Right lobe of liver (tissue), 6 donors: Measurements from ENCODE around the gene DCDC2C. TPM values are rescaled to one million over a fixed set of nuclear protein-coding genes. Genes with fewer than 3 reads are reported as not detected.

Experiments used
- ATAC-seq, 4 donors: fragments of 200-7000 bp; cut with Tn5 transposase; one replicate each; pipeline ENCODE4 v1.9.1; 2020; ENCODE audit warnings: mild to moderate bottlenecking in 4 of 4, moderate library complexity in 4 of 4
- DNase-seq, 3 donors: peaks; one replicate each; pipeline ENCODE4 v3.0.0-alpha.2; 2020
- H3K27ac ChIP-seq, 3 donors: fragments of 200-600 bp; one replicate each; pipeline ENCODE4 v1.8.0; 2022
- H3K27me3 ChIP-seq, 2 donors: fragments of 200-600 bp; one replicate each; pipeline ENCODE4 v1.8.0; 2022
- H3K36me3 ChIP-seq, 4 donors: fragments of 200-600 bp; sonication (generic) in 1 of 4; one replicate each; pipeline versions ENCODE4 v1.5.1 to v1.8.0; 2017 to 2022; ENCODE audit warnings: control low read depth in 1 of 4
- H3K4me1 ChIP-seq, 4 donors: fragments of 200-600 bp; sonication (generic) in 1 of 4; one replicate each; pipeline versions ENCODE4 v1.5.1 to v1.8.0; 2017 to 2022; ENCODE audit warnings: control low read depth in 1 of 4
- H3K4me3 ChIP-seq, 3 donors: fragments of 200-600 bp; one replicate each; pipeline ENCODE4 v1.8.0; 2022
- H3K9me3 ChIP-seq, 4 donors: fragments of 200-600 bp; sonication (generic) in 1 of 4; one replicate each; pipeline versions ENCODE4 v1.5.1 to v1.8.0; 2017 to 2022; ENCODE audit warnings: control low read depth in 1 of 4
- POLR2A ChIP-seq: fragments of 450-650 bp; IDR thresholded peaks from one replicate; pipeline ENCODE4 v1.6.1; 2017; ENCODE audit warnings: antibody characterized with exemption, mild to moderate bottlenecking
- WGBS: methylation state at CpG from one replicate; pipeline ENCODE4 v1.1.6; 2018; ENCODE audit warnings: low coverage, low lambda C conversion rate; ENCODE audit not compliant: insufficient coverage; ENCODE audit errors: missing lambda C conversion rate; 5-methylcytosine and 5-hydroxymethylcytosine counted together
- intact Hi-C, 2 donors: fragments of 100-400 bp; cut with DNase I; formaldehyde crosslinking; loops; one replicate each; pipeline versions ENCODE4 v1.11.2 to v1.14.1; 2022
- total RNA-seq, 6 experiments: library from RNA; depleted of rRNA in 2 of 6; stranded (reverse); fragments of >200 nt in 2 of 6; fragmentation: NEBNext Ultra II Directional in 3 of 6; extraction: Animal tissue kit (Norgen Biotek cat#: 25700) in 3 of 6; gene quantifications; one replicate each; pipeline versions ENCODE4 v1.1.0 to v1.2.4, GENCODE V29; 2016 to 2023
- TF ChIP-seq, protein P1 (sequence below), 4 donors: fragments of 200-600 bp in 3 of 4; fragments of 450-650 bp in 1 of 4; IDR thresholded peaks; one replicate each; pipeline versions ENCODE4 v1.5.1 to v1.8.0; 2016 to 2022; ENCODE audit warnings: antibody characterized with exemption in 4 of 4, mild to moderate bottlenecking in 2 of 4
- donor health status: DM: no; HTN: yes; CAD: no.
- donor health status: DM: no; HTN: no; CAD: no.
- donor health status: DM: no; HTN: no; CAD: no.
- donor health status: DM: no; HTN: yes; CAD: no.
- donor health status: DM: no; HTN: yes; CAD: no.

Gene DCDC2C
- total RNA-seq, 6 experiments from 2014 or later: not detected

DNA sequence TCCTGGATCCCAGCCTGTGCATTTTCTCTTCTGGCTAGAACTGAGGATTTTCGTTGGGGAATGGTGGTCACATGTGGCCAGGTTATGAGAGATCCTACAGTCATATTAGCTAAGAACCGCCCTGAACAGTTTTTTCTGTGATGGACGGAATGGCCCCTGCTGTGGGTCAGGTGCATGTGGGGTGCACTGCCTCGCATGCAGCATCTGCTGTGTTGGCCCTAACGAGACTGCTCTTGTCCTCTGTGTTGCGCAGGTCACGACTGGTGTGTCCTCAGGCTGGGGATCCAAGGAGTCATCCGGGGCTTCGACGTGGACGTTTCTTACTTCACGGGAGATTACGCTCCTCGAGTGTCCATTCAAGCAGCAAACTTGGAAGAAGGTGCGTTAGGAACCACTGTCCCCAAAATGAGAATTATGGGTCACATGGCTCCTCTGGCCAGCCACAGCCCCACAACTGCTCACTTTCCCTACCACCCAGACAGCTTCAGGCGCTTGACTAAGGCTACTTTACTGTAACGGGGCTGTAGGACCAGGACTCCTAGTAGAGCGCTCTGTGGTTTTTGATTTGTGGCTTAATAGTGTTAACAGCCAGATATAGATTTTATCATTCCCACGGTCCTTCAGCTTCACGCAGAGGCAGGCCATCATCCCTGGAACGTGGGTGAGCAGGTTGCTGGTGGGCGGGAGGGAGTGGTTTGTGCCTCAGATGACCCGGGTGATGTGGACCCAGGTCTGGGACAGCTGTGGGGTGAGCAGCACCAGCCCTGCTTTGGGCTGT lies 23.6 kb upstream of the DCDC2C start:
- intact Hi-C loops: no loop called here
- DNase-seq: no peak
- no peaks in the 10 kb centered on the region for H3K4me1 ChIP-seq
- no peak overlapping the region for H3K4me3 ChIP-seq
- 65% methylated on average over 7 of the region's 23 CpGs for WGBS
- TF ChIP-seq, protein P1, sequence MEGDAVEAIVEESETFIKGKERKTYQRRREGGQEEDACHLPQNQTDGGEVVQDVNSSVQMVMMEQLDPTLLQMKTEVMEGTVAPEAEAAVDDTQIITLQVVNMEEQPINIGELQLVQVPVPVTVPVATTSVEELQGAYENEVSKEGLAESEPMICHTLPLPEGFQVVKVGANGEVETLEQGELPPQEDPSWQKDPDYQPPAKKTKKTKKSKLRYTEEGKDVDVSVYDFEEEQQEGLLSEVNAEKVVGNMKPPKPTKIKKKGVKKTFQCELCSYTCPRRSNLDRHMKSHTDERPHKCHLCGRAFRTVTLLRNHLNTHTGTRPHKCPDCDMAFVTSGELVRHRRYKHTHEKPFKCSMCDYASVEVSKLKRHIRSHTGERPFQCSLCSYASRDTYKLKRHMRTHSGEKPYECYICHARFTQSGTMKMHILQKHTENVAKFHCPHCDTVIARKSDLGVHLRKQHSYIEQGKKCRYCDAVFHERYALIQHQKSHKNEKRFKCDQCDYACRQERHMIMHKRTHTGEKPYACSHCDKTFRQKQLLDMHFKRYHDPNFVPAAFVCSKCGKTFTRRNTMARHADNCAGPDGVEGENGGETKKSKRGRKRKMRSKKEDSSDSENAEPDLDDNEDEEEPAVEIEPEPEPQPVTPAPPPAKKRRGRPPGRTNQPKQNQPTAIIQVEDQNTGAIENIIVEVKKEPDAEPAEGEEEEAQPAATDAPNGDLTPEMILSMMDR (IDR thresholded peaks at IDR 0.05): no peak
- TF ChIP-seq POLR2A: no peak
- H3K27ac ChIP-seq: no peak overlapping the region
- H3K27me3 ChIP-seq: no peaks in the 10 kb centered on the region
- H3K36me3 ChIP-seq: no peaks in the 10 kb centered on the region
- ATAC-seq: no peak
- no peaks in the 10 kb centered on the region for H3K9me3 ChIP-seq

DNA sequence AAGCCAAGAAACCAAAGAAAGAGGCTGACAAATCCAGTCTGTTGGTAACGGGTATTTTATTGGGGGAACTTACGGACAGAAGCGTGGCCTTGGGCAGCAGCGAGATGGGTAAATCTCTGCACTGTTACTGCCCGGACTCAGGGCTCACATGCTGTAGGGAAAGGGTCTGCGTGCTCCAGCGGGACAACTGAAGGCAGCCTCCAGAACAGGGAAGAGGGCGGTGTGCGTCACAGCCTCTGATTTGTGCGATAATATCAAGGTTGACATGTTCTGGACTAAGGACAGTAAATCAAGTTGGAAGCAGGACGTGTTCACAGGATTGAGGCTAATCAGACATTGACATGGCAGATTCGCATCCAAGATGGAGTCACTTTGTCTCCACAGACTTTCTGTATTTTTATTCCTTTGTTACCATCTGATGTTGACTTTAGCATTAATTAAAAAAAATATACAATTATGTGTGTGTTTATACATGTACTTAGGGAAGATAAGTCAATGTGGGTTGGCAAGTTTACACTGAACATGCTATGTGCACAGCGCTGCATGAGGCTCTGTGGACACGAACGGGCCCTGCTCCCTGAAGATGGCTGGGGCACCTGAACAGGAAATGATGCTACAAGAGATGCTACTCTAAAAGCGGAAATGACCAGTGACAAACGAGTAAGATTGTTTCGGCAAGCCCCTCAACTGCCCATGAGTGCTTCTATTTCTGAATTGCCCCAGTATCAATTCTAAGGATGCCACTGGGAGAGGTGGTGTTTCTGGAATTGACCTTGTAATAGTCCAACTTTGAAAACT lies 22.6 kb upstream of the DCDC2C start:
- DNase-seq: no peak
- Histone ChIP-seq H3K36me3 (no peaks in the 10 kb centered on the region), H3K4me3 (no peak overlapping the region), H3K9me3 (no peaks in the 10 kb centered on the region), H3K4me1 (no peaks in the 10 kb centered on the region), H3K27me3 (no peaks in the 10 kb centered on the region), H3K27ac (no peak overlapping the region)
- TF ChIP-seq POLR2A: no peak
- TF ChIP-seq, protein P1 (IDR thresholded peaks at IDR 0.05): no peak
- intact Hi-C loops: no loop called here
- 75% methylated on average over 18 of the region's 18 CpGs for WGBS
- no peak for ATAC-seq

DNA sequence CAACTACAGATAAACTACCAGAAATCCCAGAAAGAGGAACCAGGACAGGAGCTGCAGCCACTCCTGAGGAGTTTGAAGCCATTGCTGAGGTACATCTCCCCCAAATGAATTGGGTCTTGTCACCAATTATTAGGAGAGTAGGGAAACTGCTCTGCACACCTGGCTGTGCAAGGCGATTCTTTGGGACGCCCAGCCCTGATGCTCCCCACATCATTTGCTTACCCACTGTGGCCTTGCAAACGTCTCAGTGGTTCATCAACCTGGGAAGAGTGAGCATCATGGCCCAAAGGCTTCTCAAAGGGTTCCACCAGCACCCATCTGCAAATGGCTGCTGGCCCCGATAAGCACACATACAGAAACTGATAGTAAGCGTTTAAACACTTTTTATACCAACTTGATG lies 21.8 kb upstream of the DCDC2C start:
- intact Hi-C loops: no loop called here

DNA sequence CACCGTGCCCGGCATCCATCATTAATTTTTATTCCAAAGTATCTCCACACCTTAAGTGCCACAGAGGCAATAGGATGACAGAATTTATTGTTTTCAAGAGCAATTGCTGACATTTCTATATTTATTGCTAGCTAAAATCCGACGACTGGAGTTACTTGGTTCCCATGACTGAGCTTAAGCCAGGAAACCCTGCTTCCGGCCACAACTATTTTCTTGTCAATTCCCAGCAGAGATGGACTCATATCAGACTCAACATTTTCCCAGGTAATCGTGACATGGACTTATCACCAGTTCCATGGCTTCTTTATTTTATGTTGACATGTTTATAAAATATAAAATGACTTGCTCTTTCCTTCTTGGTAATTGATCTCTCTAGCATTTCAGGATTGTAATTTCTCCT lies 20.6 kb upstream of the DCDC2C start:
- no peaks in the 10 kb centered on the region for H3K9me3 ChIP-seq
- no peak overlapping the region for H3K4me3 ChIP-seq
- intact Hi-C loops: no loop called here
- no peak for TF ChIP-seq POLR2A
- TF ChIP-seq, protein P1 (IDR thresholded peaks at IDR 0.05): no peak
- DNase-seq: no peak
- H3K4me1 ChIP-seq: no peaks in the 10 kb centered on the region
- no peak overlapping the region for H3K27ac ChIP-seq
- H3K36me3 ChIP-seq: no peaks in the 10 kb centered on the region
- ATAC-seq: no peak
- WGBS: 56% methylated on average over 6 of the region's 6 CpGs
- no peaks in the 10 kb centered on the region for H3K27me3 ChIP-seq

More for the DNA sequence above, 21.8 kb upstream of the DCDC2C start:
- Histone ChIP-seq H3K27me3 (no peaks in the 10 kb centered on the region), H3K4me3 (no peak overlapping the region), H3K27ac (no peak overlapping the region), H3K4me1 (no peaks in the 10 kb centered on the region), H3K9me3 (no peaks in the 10 kb centered on the region), H3K36me3 (no peaks in the 10 kb centered on the region)
- 72% methylated on average over 5 of the region's 5 CpGs for WGBS
- ATAC-seq (no peak), DNase-seq (no peak)
- TF ChIP-seq, protein P1 (IDR thresholded peaks at IDR 0.05): no peak
- TF ChIP-seq POLR2A: no peak
